GM12874 (cell line): Measurements from ENCODE around the gene LCE3D.

ENCODE experiments used
- TF ChIP-seq, protein P1 (sequence below): IDR thresholded peaks from 2 replicates; pipeline ENCODE4 v1.5.1; 2011; ENCODE audit warnings: low read depth, mild to moderate bottlenecking, control low read depth, low read length, moderate library complexity; ENCODE audit not compliant: insufficient read depth

The LCE3D gene

DNA sequence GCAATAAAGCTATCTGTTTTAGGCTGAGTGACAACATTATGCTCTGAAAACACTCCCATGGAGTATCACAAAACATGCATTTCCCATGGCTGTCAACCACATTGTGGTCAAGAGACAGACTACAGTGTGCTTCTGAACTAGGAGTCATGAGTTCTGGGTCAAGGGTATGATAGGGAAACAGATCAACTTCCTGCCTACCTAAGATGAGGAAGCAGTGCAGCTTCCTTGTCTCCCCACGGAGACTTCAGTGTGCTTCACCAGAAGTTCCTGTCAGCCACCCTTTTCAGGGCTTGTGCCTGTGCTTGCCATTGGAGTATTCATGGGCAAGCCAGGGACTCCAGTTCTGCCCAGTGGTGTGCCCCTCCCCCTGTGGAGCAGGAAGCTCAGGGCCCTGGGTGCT, 33.6 kb downstream of the LCE3D start:
- TF ChIP-seq, protein P1, sequence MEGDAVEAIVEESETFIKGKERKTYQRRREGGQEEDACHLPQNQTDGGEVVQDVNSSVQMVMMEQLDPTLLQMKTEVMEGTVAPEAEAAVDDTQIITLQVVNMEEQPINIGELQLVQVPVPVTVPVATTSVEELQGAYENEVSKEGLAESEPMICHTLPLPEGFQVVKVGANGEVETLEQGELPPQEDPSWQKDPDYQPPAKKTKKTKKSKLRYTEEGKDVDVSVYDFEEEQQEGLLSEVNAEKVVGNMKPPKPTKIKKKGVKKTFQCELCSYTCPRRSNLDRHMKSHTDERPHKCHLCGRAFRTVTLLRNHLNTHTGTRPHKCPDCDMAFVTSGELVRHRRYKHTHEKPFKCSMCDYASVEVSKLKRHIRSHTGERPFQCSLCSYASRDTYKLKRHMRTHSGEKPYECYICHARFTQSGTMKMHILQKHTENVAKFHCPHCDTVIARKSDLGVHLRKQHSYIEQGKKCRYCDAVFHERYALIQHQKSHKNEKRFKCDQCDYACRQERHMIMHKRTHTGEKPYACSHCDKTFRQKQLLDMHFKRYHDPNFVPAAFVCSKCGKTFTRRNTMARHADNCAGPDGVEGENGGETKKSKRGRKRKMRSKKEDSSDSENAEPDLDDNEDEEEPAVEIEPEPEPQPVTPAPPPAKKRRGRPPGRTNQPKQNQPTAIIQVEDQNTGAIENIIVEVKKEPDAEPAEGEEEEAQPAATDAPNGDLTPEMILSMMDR = no peak

DNA sequence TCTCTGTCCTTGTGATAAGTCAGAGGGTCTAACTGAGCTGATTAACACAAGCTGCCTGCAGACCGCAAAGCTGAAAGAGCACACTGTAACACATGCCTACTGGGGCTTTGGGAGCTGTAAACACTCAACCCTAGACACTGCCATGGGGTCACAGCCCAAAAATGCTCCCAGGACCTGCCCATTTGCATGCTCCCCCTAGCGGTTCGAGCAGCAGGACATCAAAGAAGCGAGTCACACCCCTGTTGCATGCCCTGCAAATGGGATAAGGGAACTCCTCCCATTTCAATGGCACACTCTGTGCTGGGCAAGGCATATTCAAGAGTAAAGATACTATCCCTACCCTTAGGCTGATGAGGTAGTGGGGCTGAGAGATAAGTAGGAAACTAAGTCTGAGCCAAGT, 36.5 kb downstream of the LCE3D start:
- TF ChIP-seq, protein P1 = peak; percentile 60

DNA sequence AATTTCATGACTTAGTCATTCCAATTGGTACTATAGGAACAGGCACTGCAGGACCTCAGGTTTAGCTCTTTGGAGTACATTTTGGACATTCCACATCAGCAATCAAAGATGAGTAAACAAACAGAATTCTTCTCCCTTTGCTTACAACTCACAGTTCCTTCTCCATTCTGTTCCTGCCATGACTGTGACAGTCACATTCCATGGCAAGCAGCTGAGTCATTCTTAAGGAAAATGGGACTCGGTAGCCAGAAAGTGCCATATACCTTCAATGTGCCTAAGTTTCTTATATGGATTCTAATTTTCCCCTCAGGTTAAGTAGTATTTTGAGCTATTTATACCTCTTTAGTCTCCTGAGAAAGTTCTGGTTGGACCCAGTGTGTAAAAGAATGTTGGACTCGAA, 40.4 kb downstream of the LCE3D start:
- TF ChIP-seq, protein P1 = no peak

DNA sequence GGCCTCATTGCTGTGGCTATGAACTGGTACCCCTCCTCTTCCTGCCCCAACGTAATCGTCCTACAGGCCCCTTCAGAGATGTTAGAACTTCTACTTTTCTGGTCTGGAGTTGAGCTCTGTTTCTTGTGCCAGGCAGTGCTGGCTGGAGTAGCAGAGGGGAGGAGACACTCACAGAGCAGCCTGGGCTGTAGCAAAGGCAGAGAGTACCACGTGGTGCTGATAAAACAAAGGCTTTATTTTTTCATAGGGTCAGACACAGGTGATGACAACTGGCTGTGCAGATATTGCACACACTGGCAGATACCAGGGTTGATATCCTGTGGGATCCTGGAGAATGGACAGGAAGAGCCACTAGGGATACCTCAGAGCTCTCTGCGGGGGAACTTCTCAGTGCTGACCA, 42.8 kb downstream of the LCE3D start:
- TF ChIP-seq, protein P1 = no peak

DNA sequence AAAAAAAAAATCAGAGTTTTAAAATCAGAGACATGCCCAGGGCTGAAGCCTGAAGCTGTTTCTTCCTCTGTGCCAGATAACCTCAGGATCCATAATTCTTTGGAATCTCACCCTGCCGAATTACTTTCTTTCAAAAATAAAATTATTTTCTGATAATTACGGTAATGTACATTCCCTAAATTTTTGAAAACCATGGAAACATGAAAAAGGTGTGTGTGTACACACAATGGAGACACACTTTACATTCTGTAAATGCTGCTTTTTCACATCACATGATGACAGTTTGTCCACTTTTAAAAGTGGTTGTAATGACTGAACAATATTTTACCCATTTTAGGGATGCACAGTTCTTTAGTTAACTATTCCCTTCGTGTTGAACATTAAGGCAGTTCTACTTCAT, 44.5 kb downstream of the LCE3D start:
- TF ChIP-seq, protein P1 = no peak

DNA sequence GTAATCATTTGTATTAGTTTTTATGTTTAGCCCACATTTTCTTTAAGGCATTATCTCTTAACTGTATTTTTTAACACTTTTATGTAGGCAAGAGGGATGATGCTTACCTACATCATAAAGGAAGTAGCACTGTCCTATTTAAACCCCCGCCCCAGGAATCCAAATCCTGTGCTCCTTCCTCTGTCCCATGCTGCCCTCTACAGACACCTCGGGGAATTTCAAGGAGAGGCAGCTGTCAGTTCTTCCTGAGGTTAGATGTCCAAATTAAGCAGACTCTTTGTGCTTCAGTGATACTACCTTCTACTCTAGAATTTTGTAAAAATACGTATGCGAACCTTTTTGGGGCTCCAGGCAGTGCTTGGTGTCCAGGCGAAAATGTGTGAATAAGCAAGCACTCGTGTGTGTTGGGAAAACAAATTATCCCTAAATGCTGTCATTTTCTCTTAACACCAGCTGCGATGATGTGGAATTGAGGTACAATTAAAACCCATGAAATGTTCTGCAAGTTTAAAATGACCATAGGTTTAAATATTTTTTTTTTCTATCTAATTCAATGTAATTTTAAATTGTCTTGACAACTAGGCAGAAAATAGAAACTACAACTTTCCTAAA, 46.9 kb downstream of the LCE3D start:
- TF ChIP-seq, protein P1 = peak; percentile 70
